GM18858 (cell line): Measurements from ENCODE around the gene PDF.
"Not testable (repeated sequence)": the region's sequence is repeated elsewhere in the genome, so short reads cannot be mapped to it uniquely, and the experiment has no call there.

Experiments
- ATAC-seq: cut with Tn5 transposase; IDR thresholded peaks from one replicate; pipeline ENCODE4 v1.9.1; 2021; ENCODE audit not compliant: unreplicated experiment

PDF gene, protein sequence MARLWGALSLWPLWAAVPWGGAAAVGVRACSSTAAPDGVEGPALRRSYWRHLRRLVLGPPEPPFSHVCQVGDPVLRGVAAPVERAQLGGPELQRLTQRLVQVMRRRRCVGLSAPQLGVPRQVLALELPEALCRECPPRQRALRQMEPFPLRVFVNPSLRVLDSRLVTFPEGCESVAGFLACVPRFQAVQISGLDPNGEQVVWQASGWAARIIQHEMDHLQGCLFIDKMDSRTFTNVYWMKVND

GRCh38 chr16:69330286-69331109 is at the start of gene PDF:
Gene PDF (minus strand): TSS chr16:69330588. CDS start chr16:69330570, 18 bp downstream.
- peak; percentile 71 for ATAC-seq

DNA sequence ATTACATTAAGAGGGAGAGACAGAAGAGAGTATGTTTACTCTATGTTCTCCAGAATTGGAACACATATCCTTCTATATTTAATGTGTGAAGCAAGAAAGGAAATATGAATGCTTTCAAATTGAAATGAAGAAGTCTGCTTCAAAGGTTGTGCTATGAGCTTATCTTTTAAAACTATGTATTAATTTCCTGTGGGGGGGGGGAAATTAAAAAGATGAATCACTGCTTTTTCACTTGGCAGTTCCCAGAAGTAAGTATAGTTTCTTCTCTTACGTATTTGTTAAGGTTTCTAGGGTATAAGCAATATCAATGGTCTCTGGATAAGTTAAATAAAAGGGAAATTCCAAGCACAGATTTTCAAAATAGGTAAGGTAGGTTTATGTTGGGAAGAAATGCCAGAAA is 48.4 kb upstream of the PDF start:
- ATAC-seq, result no peak

- no peak for ATAC-seq
Measured at GRCh38 chr16:69378036-69378435, 47.6 kb upstream of the PDF start.

GRCh38 chr16:69376393-69377059 is 46.1 kb upstream of the PDF start:
- no peak for ATAC-seq

- no peak for ATAC-seq
Measured at GRCh38 chr16:69373019-69373418, 42.6 kb upstream of the PDF start.

DNA sequence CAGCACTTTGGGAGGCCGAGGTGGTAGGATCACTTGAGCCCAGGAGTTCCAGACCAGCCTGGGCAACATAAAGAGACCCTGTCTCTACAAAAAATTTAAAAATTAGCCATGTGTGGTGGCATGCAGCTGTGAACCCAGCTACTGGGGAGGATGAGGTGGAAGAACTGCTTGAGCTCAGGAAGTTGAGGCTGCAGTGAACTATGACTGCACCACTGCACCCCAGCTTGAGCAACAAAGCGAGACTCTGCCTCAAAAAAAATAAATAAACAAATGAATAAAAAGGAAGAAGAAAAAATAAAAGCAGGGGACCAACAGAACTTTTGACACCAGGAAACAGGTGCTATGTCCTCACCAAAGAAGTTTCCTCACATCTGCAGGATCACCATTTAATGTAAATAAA is 41.2 kb upstream of the PDF start:
- no peak for ATAC-seq

DNA sequence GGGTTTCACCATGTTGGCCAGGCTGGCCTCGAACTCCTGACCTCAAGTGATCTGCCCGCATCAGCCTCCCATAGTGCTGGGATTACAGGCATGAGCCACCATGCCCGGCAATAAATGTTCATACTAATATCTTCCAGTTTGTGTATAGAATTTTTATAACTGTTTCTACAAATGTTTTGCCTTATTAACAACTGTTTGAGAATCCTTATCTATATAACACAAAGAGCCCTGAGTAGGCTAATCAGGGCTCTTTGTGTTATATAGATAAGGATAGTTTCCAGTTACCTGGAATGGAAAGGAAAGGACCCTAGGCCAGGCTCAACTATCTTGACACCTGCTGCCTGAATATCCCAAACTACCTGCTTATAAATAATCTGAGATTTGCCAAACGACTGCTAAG is 38.5 kb upstream of the PDF start:
- no peak for ATAC-seq

GRCh38 chr16:69367980-69368379 is 37.6 kb upstream of the PDF start:
- no peak for ATAC-seq

DNA sequence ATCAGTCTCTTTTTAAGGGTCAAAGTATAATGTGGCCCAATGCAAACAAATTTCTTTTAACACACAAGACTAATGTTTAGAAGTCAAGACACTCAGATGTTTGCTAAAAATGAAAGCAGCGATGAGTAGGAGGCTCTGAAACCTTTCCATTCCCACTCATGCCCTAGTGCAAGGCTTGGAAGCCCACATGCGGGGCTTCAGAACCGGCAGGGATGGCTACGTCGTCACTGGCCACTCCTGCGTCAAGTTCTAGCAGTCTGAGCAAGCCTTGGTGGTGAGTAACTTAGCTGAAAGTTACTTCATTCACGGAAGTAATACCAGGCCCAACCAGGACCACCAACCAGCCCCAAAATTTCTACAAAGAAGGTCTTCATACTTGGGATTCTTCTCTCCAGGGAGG is 36.0 kb upstream of the PDF start:
- ATAC-seq, result no peak

GRCh38 chr16:69365901-69366300 is 35.5 kb upstream of the PDF start:
- ATAC-seq, result no peak

GRCh38 chr16:69364088-69364487 is 33.7 kb upstream of the PDF start:
- no peak for ATAC-seq

- no peak for ATAC-seq
Measured at GRCh38 chr16:69363281-69363717, 32.9 kb upstream of the PDF start.

DNA sequence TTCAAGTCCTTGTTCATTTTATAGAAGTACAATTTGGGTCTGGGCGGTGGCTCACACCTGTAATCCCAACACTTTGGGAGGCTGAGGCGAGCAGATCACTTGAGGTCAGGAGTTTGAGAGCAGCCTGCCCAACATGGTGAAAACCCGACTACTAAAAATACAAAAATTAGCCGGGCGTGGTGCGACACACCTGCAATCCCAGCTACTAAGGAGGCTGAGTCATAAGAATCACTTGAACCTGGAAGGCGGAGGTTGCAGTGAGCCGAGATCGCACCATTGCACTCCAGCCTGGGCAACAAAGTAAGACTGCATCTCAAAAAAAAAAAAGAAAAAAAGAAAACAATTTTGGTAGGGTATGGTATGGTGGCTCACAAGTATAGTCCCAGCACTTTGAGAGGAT is 29.7 kb upstream of the PDF start:
- not testable (repeated sequence) for ATAC-seq

DNA sequence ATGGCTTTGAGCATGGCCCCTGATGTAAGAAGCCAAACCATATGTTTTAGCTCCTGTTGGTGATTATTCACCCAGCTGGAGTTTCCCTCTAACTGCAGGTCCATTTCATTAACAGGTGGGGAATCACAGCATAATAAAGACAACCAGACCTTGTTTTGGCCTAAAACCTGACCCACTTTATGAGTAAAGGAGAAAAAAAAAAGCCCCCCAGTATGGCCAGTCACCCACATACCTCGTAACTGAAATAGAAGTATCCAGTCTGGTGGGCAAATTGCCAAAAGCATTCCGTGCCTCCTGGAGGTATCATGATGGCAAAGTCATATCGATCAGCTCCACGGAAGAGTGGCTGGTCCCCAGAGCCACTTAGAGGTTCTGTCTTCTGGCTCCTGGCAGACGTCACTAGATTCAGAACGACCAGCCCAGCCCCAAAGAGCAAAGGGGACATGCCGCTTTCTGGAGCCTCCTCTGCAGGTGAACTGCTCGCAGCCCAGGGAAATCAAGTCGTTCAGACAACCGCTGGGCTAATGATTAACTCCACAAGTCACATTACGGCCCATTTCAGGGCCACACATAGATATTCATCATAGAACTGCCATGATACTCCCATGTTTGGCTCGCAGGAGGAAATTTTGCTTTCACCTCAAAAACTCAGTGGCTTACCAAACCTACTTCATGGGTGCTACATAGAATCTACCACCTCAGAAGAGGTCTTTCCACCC is 21.1 kb upstream of the PDF start, which contains the start of gene TMED6:
TSS of gene TMED6 (minus strand) at position 478 of the 719 bp plus-strand sequence. CDS start at position 445, 33 bp downstream.
- no peak for ATAC-seq

- no peak for ATAC-seq
Measured at GRCh38 chr16:69350536-69351133, 20.2 kb upstream of the PDF start.

GRCh38 chr16:69349536-69349935 is 19.1 kb upstream of the PDF start:
- ATAC-seq, result no peak

- ATAC-seq, result no peak
Measured at GRCh38 chr16:69348222-69348621, 17.8 kb upstream of the PDF start.

DNA sequence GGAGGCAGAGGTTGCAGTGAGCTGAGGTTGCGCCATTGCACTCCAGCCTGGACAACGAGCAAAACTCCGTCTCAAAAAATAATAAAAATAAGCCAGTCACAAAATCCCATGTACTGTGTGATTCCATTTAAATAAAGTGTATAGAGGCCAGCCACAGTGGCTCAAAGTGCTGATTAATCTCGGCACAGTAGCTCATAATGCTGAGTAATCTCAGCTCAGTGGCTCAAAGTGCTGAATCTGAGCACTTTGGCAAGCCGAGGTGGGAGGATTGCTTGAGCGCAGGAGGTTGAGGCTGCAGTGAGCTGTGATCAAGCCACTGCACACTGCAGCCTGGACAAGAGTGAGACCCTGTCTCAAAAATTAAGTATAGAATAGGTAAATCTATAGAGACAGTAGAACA is 16.3 kb upstream of the PDF start:
- no peak for ATAC-seq

GRCh38 chr16:69345923-69346322 is 15.5 kb upstream of the PDF start:
- ATAC-seq, result no peak

DNA sequence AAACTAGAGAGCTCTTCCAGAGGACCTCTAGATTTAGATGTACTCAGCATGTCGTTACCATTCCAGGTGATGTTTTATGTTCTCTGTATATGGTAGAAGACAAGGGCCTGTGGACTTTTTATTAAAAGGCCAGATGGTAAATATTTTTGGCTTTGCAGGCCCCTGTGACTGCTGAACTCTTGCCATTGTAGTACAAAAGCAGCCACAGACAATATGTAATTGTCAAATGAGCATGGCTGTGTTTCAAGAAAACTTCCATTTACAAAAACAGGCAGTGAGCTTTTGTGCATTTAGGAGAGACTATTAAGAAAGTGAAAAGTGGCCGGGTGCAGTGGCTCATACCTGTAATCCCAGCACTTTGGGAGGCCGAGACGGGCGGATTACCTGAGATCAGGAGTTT is 13.8 kb upstream of the PDF start:
- ATAC-seq, result no peak
